AG09309 (cell line): ENCODE results near the gene AKIRIN1.
"Not testable (repeated sequence)": the region's sequence is repeated elsewhere in the genome, so short reads cannot be mapped to it uniquely, and the experiment has no call there.

Source experiments
- DNase-seq: peaks from one replicate; pipeline ENCODE4 v3.0.0-alpha.2; 2010; ENCODE audit warnings: low read depth
- H3K4me3 ChIP-seq: 2 replicates; pipeline ENCODE4 v1.5.1; 2011; ENCODE audit warnings: mild to moderate bottlenecking, low read depth, low read length, moderate library complexity; ENCODE audit not compliant: control insufficient read depth
- CTCF ChIP-seq: IDR thresholded peaks from 2 replicates; pipeline ENCODE4 v1.5.1; 2011; ENCODE audit warnings: mild to moderate bottlenecking, low read depth, low read length, inconsistent platforms; ENCODE audit not compliant: insufficient read depth, control insufficient read depth; ENCODE audit errors: missing control alignments

AKIRIN1 gene

GRCh38 chr1:39016604-39017171 lies 25.6 kb downstream of the AKIRIN1 start:
- no peak for TF ChIP-seq CTCF
- no peak for DNase-seq
- no peak overlapping the region for H3K4me3 ChIP-seq

- H3K4me3 ChIP-seq: no peak overlapping the region
- DNase-seq: no peak
- TF ChIP-seq CTCF: no peak
Measured at GRCh38 chr1:39017266-39017665, 26.2 kb downstream of the AKIRIN1 start.

- not testable (repeated sequence) for H3K4me3 ChIP-seq, DNase-seq
Measured at GRCh38 chr1:39020494-39020893, 29.4 kb downstream of the AKIRIN1 start.

GRCh38 chr1:39021426-39021825 lies 30.4 kb downstream of the AKIRIN1 start:
- DNase-seq: no peak
- TF ChIP-seq CTCF: no peak
- H3K4me3 ChIP-seq: no peak overlapping the region

GRCh38 chr1:39023140-39023539 lies 32.1 kb downstream of the AKIRIN1 start:
- no peak for TF ChIP-seq CTCF
- no peak overlapping the region for H3K4me3 ChIP-seq
- no peak for DNase-seq

GRCh38 chr1:39026051-39026865 lies 35.2 kb downstream of the AKIRIN1 start, which contains the start of gene NDUFS5:
TSS of gene NDUFS5 (plus strand) at chr1:39026350. CDS start at chr1:39028725, 2,375 bp downstream.
- H3K4me3 ChIP-seq: peak within 1 kb of the TSS; percentile 70
- TF ChIP-seq CTCF: no peak
- peak; percentile 81 for DNase-seq

- no peak for TF ChIP-seq CTCF
Measured at GRCh38 chr1:39026866-39027507, 35.9 kb downstream of the AKIRIN1 start.

More at GRCh38 chr1:39026866-39027507, 35.9 kb downstream of the AKIRIN1 start:
- H3K4me3 ChIP-seq: peak overlapping the region; percentile 70
- DNase-seq: no peak
